CD14-positive monocyte (primary cell): ENCODE results near the gene HOXC12. TPM values are rescaled to one million over a fixed set of nuclear protein-coding genes. Genes with fewer than 3 reads are reported as not detected.

ENCODE experiments used
- DNase-seq, 3 donors: peaks; one replicate each; pipeline ENCODE4 v3.0.0-alpha.2; 2011 to 2022
- H2AFZ ChIP-seq: 2 replicates; pipeline ENCODE4 v1.6.0; 2012; ENCODE audit warnings: mild to moderate bottlenecking, low read depth, low read length, inconsistent platforms; ENCODE audit not compliant: insufficient read depth, poor library complexity, severe bottlenecking
- H3K27ac ChIP-seq, 2 donors: 1 replicate in 1 of 2; 2 replicates in 1 of 2; pipeline ENCODE4 v1.5.1; 2012 to 2013; ENCODE audit warnings: low read length in 2 of 2, control low read depth in 1 of 2, inconsistent platforms in 1 of 2, low read depth in 1 of 2, mild to moderate bottlenecking in 1 of 2
- H3K27me3 ChIP-seq, 2 donors: one replicate each; pipeline versions ENCODE4 v1.6.0 to v1.6.1; 2011 to 2013; ENCODE audit warnings: low read length in 2 of 2; ENCODE audit not compliant: control insufficient read depth in 2 of 2, insufficient read depth in 2 of 2
- H3K36me3 ChIP-seq, 2 donors: replicated peaks in 1 of 2; 1 replicate in 1 of 2; 2 replicates in 1 of 2; pipeline versions ENCODE4 v1.5.1 to v1.6.1; 2012 to 2013; ENCODE audit warnings: low read length in 2 of 2, control low read depth in 1 of 2, inconsistent platforms in 1 of 2, mild to moderate bottlenecking in 1 of 2; ENCODE audit not compliant: insufficient read depth in 2 of 2, control insufficient read depth in 1 of 2
- H3K4me1 ChIP-seq, 2 donors: 1 replicate in 1 of 2; 2 replicates in 1 of 2; pipeline versions ENCODE4 v1.5.1 to v1.6.1; 2012 to 2013; ENCODE audit warnings: low read length in 2 of 2, control low read depth in 1 of 2, inconsistent platforms in 1 of 2, mild to moderate bottlenecking in 1 of 2, moderate library complexity in 1 of 2; ENCODE audit not compliant: insufficient read depth in 2 of 2, control insufficient read depth in 1 of 2
- H3K4me2 ChIP-seq: replicated peaks from 2 replicates; pipeline ENCODE3; 2012; ENCODE audit warnings: low read length, moderate library complexity, mild to moderate bottlenecking; ENCODE audit not compliant: poor library complexity, severe bottlenecking; ENCODE audit errors: extremely low read depth
- H3K4me3 ChIP-seq, 3 experiments: fragments of 200-600 bp in 1 of 3; sonication (generic) in 1 of 3; replicated peaks in 1 of 3; 1 replicate in 2 of 3; 2 replicates in 1 of 3; pipeline ENCODE4 v1.5.1; 2011 to 2013; ENCODE audit warnings: low read length in 3 of 3, mild to moderate bottlenecking in 3 of 3, control low read depth in 2 of 3, low read depth in 2 of 3, inconsistent platforms in 1 of 3, moderate library complexity in 1 of 3
- H3K79me2 ChIP-seq: 2 replicates; pipeline ENCODE4 v1.6.0; 2012; ENCODE audit warnings: mild to moderate bottlenecking, control low read depth, inconsistent platforms, low read length, moderate library complexity; ENCODE audit not compliant: insufficient read depth
- H3K9ac ChIP-seq: 2 replicates; pipeline ENCODE4 v1.6.0; 2017; ENCODE audit warnings: low read length, mild to moderate bottlenecking; ENCODE audit not compliant: insufficient read depth, poor library complexity, severe bottlenecking
- H3K9me3 ChIP-seq, 2 donors: replicated peaks in 1 of 2; 1 replicate in 1 of 2; 2 replicates in 1 of 2; pipeline versions ENCODE4 v1.5.1 to v1.6.1; 2012 to 2013; ENCODE audit warnings: low read length in 2 of 2, control low read depth in 1 of 2; ENCODE audit not compliant: control insufficient read depth in 1 of 2, insufficient read depth in 1 of 2
- H4K20me1 ChIP-seq: 2 replicates; pipeline ENCODE4 v1.6.0; 2012; ENCODE audit warnings: mild to moderate bottlenecking, low read length, control low read depth, moderate library complexity; ENCODE audit not compliant: insufficient read depth
- H3K27ac Mint-ChIP-seq, 7 donors: one replicate each; pipeline ENCODE4 v1.8.0; 2020; ENCODE audit warnings: mild to moderate bottlenecking in 7 of 7, mixed read lengths in 7 of 7, moderate library complexity in 6 of 7, inconsistent platforms in 2 of 7
- H3K27me3 Mint-ChIP-seq, 3 donors: one replicate each; pipeline ENCODE4 v1.8.0; 2021 to 2022; ENCODE audit warnings: low read depth in 3 of 3, mild to moderate bottlenecking in 3 of 3, mixed read lengths in 3 of 3, moderate library complexity in 3 of 3, inconsistent platforms in 1 of 3
- H3K36me3 Mint-ChIP-seq, 2 donors: one replicate each; pipeline ENCODE4 v1.8.0; 2020; ENCODE audit warnings: mixed read lengths in 2 of 2, inconsistent platforms in 1 of 2, mild to moderate bottlenecking in 1 of 2
- H3K4me1 Mint-ChIP-seq: one replicate; pipeline ENCODE4 v1.8.0; 2020; ENCODE audit warnings: mild to moderate bottlenecking, mixed read lengths
- H3K4me3 Mint-ChIP-seq, 2 donors: one replicate each; pipeline ENCODE4 v1.8.0; 2020; ENCODE audit warnings: mild to moderate bottlenecking in 2 of 2, mixed read lengths in 2 of 2, moderate library complexity in 1 of 2
- H3K9me3 Mint-ChIP-seq, 7 donors: one replicate each; pipeline ENCODE4 v1.8.0; 2020 to 2022; ENCODE audit warnings: mixed read lengths in 7 of 7, mild to moderate bottlenecking in 6 of 7, moderate library complexity in 6 of 7, inconsistent platforms in 2 of 7
- CTCF ChIP-seq: fragments of 200-600 bp; IDR thresholded peaks from one replicate; pipeline ENCODE4 v1.8.0; 2022; ENCODE audit warnings: antibody characterized with exemption, mild to moderate bottlenecking
- WGBS: methylation state at CpG from one replicate; pipeline ENCODE4 v1.1.5; 2013; ENCODE audit warnings: missing lambda C conversion rate; ENCODE audit not compliant: insufficient coverage; 5-methylcytosine and 5-hydroxymethylcytosine counted together
- intact Hi-C, 2 donors: fragments of 100-400 bp; cut with micrococcal nuclease; formaldehyde crosslinking; loops; one replicate each; pipeline versions ENCODE4 v1.15.0 to v1.15.1; 2023
- polyA minus RNA-seq: library from RNA; depleted of rRNA, polyadenylated mRNA; stranded (reverse); fragments of >200 nt; gene quantifications from 2 replicates; pipeline ENCODE4 v1.2.3, GENCODE V29; 2012
- polyA plus RNA-seq, 3 donors: library from polyadenylated mRNA; depleted of rRNA in 1 of 3; unstranded in 2 of 3; stranded (reverse) in 1 of 3; fragments of 300-500 nt in 2 of 3; fragments of >200 nt in 1 of 3; fragmentation: Illumina TruSeq in 2 of 3; gene quantifications; 1 replicate in 2 of 3; 2 replicates in 1 of 3; pipeline ENCODE4 v1.2.3, GENCODE V29; 2012 to 2021
- total RNA-seq, 12 experiments: library from RNA in 1 of 12; stranded (reverse) in 1 of 12; fragments of 120-200 nt in 1 of 12; gene quantifications; one replicate each; pipeline ENCODE4 v1.2.4 and lab custom pipeline; 2013 to 2026; ENCODE audit warnings: mixed read lengths in 6 of 12, inconsistent platforms in 1 of 12

HOXC12 gene
- not detected for total RNA-seq (2013)
- polyA plus RNA-seq: not detected
- polyA minus RNA-seq: not detected in 2 replicates
- total RNA-seq (lab: John Stamatoyannopoulos, UW): 0 to 0.46 (median 0) reads per million in 11 experiments

GRCh38 chr12:53954694-53955035 is at the start of gene HOXC12:
HOXC12 (plus strand) TSS chr12:53954903; CDS start chr12:53954930, 27 bp downstream.
- no peak within 1 kb of the TSS for H3K4me2 ChIP-seq
- H3K27ac ChIP-seq: no peak within 1 kb of the TSS
- no peaks in the 10 kb centered on the region for H4K20me1 ChIP-seq
- H3K4me3 Mint-ChIP-seq: peak within 1 kb of the TSS; percentile 24 to 87
- H3K27ac Mint-ChIP-seq: no peak within 1 kb of the TSS
- no peaks in the 10 kb centered on the region for H3K79me2 ChIP-seq
- H3K36me3 ChIP-seq: no peaks in the 10 kb centered on the region
- H3K4me1 ChIP-seq: no peaks in the 10 kb centered on the region
- TF ChIP-seq CTCF: no peak
- peaks cover 4 to 85% of the 10 kb centered on the region in 2 donors for H3K9me3 ChIP-seq
- peaks cover 2 to 13% of the 10 kb centered on the region in 2 donors for H3K36me3 Mint-ChIP-seq
- no peak within 1 kb of the TSS for H2AFZ ChIP-seq
- no peak within 1 kb of the TSS for H3K4me3 ChIP-seq
- H3K4me1 Mint-ChIP-seq: peaks cover 8% of the 10 kb centered on the region
- peaks cover 92 to 99% of the 10 kb centered on the region in 2 donors for H3K27me3 ChIP-seq
- no peak for DNase-seq
- WGBS: 6% methylated on average over 13 of the region's 20 CpGs
- H3K27me3 Mint-ChIP-seq: peaks cover 95 to 99% (median 95%) of the 10 kb centered on the region in 3 donors
- H3K9ac ChIP-seq: no peak within 1 kb of the TSS
- intact Hi-C loops: loop anchor here in 1 of 2 donors (5.0 kb wide), 1 partner anchor 43 kb away; no protein-coding TSS in a partner anchor
- peaks cover 0 to 56% (median 29%) of the 10 kb centered on the region in 7 donors for H3K9me3 Mint-ChIP-seq

- Mint-ChIP-seq H3K4me1 (no peaks in the 10 kb centered on the region), H3K27me3 (peaks cover 22 to 38% (median 24%) of the 10 kb centered on the region in 3 donors), H3K27ac (no peak overlapping the region), H3K36me3 (no peaks in the 10 kb centered on the region), H3K4me3 (no peak overlapping the region), H3K9me3 (peaks cover 0 to 3% (median 0%) of the 10 kb centered on the region in 7 donors)
- no peaks in the 10 kb centered on the region for H3K4me1 ChIP-seq
- no peak for DNase-seq
- intact Hi-C loops: no loop called here
- no peak overlapping the region for H2AFZ ChIP-seq
- no peaks in the 10 kb centered on the region for H3K79me2 ChIP-seq
- peaks cover 33 to 58% of the 10 kb centered on the region in 2 donors for H3K27me3 ChIP-seq
- no peaks in the 10 kb centered on the region for H3K36me3 ChIP-seq
- WGBS: 94% methylated on average over 3 of the region's 3 CpGs
- no peak overlapping the region for H3K9ac ChIP-seq
- H3K4me2 ChIP-seq: no peak overlapping the region
- no peaks in the 10 kb centered on the region for H4K20me1 ChIP-seq
- H3K9me3 ChIP-seq: no peaks in the 10 kb centered on the region
- no peak for TF ChIP-seq CTCF
- H3K4me3 ChIP-seq: no peak overlapping the region
- no peak overlapping the region for H3K27ac ChIP-seq
Measured at GRCh38 chr12:53907103-53907502, 47.6 kb upstream of the HOXC12 start.
